ENCODE data around the gene ARHGAP28.
"Not testable (repeated sequence)": the region's sequence is repeated elsewhere in the genome, so short reads cannot be mapped to it uniquely, and the experiment has no call there.

Gene ARHGAP28

GRCh38 chr18:6827566-6827965 lies 98.0 kb downstream of the ARHGAP28 start:
- DNase-seq, result not testable (repeated sequence)

DNA sequence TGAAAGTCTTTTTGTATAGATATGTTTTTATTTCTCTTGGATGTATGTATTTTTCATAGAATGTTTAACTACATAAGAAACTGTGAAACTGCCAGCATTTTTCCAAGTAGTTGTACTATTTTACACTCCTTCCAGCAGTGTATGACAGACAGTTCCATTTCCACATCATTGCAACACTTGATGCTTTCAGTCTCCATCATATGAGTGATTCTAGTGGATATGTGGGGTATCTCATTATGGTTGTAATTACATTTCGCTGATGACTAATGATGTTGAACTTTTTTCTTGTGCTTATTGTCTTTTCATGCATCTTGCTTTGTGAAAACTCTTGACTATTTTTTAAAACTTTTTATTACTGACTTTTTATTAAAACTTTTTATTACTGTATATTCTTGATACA lies 101.4 kb downstream of the ARHGAP28 start:
- DNase-seq, result peak; percentile 38

- DNase-seq, result no peak
Observed at GRCh38 chr18:6835345-6835744, 105.8 kb downstream of the ARHGAP28 start.

GRCh38 chr18:6836331-6836730 lies 106.8 kb downstream of the ARHGAP28 start:
- DNase-seq, result no peak

DNA sequence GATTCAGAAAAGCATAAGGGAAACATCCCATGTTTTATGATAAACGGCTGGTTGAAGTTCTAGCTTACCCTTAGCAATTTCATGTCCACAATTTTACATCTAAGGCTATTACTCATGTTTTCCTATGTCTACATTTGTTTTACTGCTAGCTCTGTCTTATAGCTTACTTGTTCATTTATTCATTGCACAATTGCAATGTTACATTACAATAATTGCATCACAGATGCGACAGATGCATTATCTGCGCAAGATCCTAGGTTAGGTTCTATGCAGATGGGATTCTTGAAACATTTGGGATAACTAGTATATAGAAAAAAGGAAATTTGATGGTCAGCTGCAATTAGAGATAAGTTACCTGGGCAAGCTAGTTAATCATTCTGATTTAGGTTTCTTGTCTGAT lies 108.4 kb downstream of the ARHGAP28 start:
- no peak for DNase-seq

DNA sequence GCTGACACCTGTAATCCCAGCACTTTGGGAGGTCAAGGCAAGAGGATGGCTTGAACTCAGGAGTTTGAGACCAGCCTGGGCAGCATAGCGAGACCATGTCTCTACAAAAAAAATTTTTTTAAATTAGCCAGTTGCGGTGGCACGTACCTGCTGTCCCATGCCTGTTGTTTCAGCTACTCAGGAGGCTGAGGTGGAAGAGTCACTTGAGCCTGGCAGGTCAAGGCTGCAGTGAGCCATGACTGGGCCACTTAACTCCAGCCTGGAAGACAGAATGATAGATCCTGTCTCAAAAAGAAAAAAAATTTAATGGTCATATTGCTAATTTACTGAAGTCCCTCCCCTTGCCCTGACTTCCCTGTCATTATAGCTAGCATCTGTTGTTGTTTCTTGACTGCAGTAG lies 112.6 kb downstream of the ARHGAP28 start:
- DNase-seq, result no peak

- DNase-seq, result no peak
Observed at GRCh38 chr18:6843308-6843707, 113.8 kb downstream of the ARHGAP28 start.

GRCh38 chr18:6845521-6845920 lies 116.0 kb downstream of the ARHGAP28 start:
- DNase-seq, result not testable (repeated sequence)

- DNase-seq, result no peak
Observed at GRCh38 chr18:6850396-6850795, 120.9 kb downstream of the ARHGAP28 start.

GRCh38 chr18:6851480-6851879 lies 122.0 kb downstream of the ARHGAP28 start:
- no peak for DNase-seq

DNA sequence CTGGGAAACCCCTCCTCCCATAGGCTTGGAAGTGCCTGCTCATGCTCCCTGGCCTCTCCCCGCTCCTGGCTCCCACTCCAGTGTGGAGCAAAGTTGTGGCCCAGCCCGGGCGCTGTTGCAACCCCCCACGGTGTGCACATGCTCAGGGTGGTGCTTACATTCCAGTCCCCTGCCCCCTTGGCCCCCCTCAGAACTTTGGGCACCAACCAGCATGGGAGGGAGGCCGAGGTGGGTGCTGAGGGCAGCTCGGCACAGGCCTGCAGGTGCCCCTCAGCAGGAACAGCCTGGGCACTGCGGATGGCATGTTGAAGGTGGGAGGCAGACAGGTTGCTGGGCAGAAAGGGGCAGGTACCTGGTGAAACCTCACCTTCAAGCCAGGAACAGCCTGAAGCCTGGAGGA lies 125.3 kb downstream of the ARHGAP28 start:
- DNase-seq, result no peak

- DNase-seq, result no peak
Observed at GRCh38 chr18:6855767-6856166, 126.3 kb downstream of the ARHGAP28 start.

DNA sequence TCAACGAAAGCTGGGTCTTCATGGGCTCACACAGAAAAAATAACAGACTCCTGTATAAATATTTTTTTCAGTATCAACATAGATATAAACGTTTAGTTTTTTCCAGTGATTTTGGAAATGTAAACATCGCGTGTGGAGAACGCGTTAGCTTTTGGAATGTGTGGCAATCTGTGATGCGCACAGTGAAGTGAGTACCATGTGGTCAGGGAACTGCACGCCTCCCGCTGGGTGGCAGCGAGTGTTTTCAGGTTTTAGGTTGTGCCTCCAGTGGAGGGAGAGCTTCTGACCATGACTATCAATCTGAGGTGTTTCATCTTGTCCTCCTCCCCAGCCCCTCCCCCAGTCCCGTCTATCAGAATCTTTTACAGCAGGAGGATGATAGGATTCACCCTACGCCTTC lies 127.8 kb downstream of the ARHGAP28 start:
- DNase-seq, result no peak

DNA sequence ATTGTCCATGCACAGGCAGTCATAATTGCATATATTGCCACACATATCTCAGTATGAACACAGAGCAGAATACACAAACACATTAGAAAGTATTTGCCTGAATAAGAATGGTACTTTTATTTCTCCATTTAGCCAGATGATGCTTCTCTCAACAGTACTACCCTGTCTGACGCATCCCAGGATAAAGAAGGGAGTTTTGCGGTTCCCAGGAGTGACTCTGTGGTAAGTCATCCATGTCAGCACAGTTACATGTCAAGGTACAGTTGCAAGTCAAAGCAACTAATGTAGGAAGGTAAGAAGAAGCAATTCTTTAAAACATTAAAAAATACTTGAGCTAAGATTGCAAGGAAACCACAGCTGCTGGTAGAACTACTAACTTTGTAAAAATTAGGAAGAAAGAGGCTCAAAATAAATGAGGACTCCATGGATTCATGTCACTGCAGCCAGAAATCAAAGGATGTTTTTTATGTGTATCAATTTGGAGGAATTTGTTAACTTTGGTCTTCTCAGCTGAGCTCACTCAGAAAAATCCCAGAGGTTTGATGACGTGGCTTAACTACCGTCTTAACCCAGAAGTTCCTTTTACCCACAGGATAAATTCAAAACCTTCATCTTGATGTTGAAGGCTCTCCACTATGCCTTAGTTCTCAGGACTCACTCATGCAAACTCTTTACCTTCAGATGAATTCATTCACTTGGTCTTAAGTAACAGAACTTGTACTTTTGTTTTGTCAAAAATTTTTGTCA lies 130.3 kb downstream of the ARHGAP28 start:
- peak; percentile 49 for DNase-seq

DNA sequence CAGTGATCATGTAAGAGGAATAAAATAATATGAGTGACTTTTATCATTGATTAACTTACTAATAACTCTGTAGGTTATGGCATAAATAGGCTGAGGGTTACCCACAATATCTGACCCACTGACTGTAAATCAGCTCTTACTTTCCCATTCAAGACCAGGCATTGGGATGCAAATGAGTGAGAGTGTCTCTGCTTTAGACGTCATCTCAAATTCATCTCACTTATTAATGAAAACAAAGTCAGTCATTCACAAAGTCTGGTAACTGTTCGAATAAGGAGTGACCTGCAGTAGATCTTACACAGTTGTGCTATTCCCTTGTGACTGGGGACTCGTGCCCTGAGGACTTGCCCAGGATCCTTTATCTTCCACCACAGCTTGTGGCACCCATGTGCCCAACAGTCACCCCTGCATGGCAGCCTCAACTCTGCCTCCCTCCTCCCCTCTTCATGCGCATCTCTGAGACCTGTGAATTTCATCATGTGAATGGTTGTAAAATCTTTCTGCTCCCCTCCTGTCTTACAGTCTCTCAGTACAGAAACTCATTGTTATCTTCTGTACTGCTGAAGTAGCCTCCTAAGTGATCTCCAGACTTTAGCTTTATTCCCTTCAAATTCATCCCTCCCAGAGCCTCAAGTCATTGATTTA lies 131.4 kb downstream of the ARHGAP28 start:
- no peak for DNase-seq

DNA sequence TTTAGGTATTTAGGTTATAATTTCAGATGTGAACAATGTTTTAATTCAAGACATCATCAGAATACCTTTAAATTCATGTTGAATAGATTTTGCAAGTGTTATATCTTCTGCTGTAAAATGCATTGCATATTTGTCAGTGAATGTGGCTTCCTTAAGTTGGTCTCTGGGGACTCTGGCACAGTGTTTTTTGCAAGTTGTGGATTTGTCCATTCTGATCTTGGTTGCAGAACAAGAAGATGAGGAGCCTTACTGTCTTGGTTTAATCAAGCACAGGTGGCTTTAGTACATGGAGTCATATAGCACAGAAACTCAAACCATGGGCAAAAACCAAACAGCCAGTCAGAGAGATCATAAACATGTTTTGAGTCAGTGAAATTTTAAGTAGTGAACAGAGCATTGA lies 135.7 kb downstream of the ARHGAP28 start:
- peak; percentile 62 for DNase-seq

GRCh38 chr18:6866552-6867085 lies 137.1 kb downstream of the ARHGAP28 start:
- no peak for DNase-seq

DNA sequence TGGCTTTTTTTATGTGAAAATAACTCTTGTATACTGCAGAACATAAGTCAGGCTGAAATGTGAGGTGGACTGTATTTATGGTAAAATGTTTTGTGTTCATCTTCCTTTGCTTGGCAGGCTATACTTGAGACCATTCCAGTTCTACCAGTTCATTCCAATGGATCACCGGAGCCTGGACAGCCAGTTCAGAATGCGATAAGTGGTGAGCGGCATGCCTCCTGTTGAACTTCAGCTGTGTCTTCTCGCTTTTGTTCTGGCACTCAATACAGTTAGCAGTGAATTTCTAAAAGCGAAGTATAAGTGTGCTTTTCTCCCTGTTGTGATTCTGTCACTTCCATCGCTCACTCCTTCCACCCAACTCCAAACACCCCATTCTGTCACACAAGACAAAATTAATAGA lies 138.5 kb downstream of the ARHGAP28 start:
- DNase-seq, result no peak

DNA sequence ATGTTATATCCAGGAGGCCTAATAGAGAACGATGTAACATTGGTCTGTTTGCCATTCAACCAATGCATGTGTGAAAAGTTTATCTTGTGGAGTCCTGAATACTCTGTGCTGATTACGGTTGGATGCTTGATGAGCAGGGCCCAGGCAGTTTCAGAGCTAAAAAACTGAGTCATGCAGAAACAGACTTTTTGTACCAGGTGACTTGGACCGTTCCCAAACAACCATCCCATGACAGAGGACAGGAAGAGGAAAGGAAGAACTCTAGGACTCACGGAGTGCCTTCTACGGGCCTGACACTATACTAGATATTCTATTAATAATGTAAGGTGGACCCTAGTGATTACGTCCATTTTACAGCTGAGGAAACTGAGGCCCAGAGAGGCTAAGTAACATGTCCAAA lies 142.1 kb downstream of the ARHGAP28 start:
- DNase-seq, result no peak

DNA sequence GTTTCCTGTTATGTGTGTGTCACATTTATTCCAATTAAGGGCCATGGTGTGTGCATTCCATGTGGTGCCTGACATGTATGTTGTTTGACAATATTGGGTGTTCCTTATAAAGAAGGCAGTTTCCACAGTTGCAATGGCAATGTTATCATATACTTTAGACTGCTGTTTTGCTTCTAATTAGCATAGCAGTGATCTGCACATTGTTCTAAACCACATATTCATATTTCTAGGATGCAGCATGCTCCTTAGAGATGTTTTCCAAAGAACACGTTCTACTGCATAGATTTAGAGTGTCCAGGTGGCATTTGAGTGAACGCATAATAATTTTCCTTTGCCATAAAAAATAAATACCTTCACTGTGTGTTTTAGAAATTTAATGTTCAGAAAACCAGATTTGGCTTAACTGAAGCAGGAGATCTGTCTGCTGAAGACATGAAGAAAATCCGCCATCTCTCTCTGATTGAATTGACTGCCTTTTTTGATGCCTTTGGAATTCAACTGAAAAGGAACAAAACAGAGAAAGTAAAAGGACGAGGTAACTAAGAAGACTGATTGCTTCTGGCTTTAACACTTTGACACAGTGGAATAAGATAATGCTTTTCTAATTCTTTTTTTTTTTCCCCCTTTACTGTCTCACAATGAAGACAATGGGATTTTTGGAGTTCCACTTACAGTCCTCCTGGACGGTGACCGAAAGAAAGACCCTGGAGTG lies 143.7 kb downstream of the ARHGAP28 start:
- no peak for DNase-seq

DNA sequence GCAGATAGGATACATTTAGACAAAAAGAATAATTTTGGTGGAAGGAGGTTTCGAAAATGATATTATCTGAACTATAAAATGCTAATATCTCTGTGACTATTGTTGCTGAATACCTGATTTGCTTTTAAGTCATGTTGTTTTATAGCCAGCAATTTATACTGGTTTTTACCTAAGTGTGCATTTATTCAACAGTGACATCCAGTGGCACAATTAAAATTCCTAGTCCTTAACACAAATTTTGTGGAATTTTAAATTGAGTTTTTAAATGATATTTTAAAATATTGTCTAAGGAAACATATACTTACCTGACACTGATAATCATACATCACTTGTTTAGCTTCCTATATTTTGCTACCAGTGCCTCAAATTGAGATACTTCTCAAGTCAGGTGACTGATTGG lies 144.8 kb downstream of the ARHGAP28 start:
- no peak for DNase-seq

GRCh38 chr18:6875749-6876148 lies 146.2 kb downstream of the ARHGAP28 start:
- peak; percentile 64 for DNase-seq

DNA sequence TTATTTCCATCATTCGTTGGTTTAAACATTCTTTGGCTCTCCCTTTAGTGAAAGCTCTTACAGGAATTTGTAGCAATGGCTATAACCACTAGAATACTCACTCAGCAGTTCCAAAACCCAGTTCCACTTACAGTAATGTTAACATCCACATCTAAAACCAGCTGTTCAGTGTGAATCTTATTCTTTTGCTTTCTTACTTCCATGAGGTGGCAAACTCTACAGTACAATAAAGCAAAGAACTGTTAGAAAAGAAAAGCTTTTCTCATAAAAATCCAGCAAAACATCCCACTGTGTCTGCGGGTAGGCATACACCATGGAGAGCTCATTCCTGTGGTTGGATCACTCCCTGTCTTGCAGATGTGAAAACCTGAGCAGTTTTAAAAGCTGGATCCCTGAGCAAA lies 147.1 kb downstream of the ARHGAP28 start:
- peak; percentile 79 for DNase-seq

DNA sequence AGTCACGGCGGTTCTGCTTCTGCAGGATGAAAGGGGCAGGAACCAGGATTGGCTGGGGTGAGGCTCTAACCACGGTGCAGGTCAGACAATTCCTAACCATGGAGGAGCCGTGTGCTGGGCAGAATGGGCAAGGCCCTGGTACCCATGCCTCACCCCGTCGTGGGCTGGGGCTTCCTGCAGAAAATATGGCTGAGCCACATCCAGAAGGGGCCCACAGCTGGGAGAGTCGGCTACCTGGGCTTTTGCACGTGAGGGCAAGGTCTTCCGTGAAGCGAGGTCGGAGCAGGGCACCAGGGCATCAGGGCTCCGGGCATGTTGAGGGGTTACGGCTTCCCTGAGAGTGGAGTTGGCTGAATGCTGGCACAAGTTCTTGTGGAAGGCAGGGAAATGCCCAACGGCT lies 147.8 kb downstream of the ARHGAP28 start:
- no peak for DNase-seq
